Stimulated activated CD8-positive, alpha-beta memory T cell treated with anti-CD3 and anti-CD28 coated beads, Interleukin-15, amount 100 ng/mL, for 24 hours (primary cell): Measurements from ENCODE around the gene KRI1.

Experiments used
- DNase-seq: peaks from one replicate; pipeline ENCODE4 v3.0.0-alpha.2; 2020; ENCODE audit warnings: low read depth

KRI1 gene

DNA sequence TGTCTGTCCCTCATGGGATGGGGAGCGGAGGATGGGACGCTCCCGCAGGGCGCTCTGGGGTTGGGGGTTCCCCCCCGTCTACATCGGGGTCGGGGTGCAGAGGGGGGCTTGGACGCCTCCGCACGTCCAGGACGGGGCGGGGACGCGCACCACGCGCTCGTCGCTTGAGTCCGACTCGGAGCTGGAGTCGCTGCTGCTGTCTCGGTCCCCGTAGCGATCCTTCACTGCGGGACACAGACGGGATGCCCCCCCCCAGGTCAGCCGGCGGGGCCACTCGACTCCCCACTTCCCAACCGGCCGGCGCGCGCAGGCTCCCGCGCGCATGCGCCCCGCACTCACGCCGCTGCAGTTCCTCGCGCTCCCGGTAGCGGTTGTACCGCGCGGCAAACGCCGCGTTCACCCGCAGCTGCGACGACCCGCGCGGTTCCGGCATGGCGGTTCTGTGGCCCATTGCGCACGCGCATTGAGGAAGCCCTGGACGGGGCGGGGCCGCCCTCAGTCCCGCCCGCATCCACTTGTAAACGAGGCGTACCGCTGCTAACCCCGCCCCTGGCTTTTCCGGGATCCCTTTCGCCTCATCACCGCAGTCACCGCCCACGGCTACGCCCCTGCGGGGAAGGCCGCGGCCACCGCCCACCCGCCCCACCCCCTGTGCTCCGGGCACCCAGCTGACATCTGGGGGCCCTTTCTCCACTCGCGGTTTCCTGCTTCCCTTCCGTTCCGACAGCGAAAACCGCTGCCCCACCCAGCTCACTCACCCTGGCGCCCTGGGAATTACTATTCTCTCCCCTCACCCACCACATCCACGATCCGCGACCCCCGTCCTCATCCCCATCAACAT lies at the start of gene KRI1:
TSS of gene KRI1 (minus strand) at position 444 of the 841 bp plus-strand sequence. CDS start at position 433, 11 bp downstream.
- DNase-seq, result peak; percentile 96

- no peak for DNase-seq
These were observed 46.8 kb upstream of the KRI1 start for GRCh38 chr19:10612499-10613119.

DNA sequence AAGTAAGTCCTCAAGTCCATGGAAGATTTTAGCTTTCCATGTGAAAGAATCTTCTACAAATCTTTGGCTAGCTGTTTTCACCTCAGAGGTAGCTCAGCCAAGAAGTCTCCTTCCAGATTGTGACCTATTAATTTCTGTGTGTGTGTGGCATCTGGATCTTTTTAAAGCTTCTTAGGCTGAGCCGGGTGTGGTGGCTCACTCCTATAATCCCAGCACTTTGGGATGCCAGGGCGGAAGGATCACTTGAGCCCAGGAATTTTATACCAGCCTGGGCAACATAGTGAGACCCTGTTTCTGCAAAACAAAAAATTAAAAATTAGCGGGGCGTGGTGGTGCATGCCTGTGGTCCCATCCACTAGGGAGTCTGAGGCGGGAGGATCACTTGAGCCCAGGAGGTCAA lies 46.1 kb upstream of the KRI1 start:
- DNase-seq, result no peak

DNA sequence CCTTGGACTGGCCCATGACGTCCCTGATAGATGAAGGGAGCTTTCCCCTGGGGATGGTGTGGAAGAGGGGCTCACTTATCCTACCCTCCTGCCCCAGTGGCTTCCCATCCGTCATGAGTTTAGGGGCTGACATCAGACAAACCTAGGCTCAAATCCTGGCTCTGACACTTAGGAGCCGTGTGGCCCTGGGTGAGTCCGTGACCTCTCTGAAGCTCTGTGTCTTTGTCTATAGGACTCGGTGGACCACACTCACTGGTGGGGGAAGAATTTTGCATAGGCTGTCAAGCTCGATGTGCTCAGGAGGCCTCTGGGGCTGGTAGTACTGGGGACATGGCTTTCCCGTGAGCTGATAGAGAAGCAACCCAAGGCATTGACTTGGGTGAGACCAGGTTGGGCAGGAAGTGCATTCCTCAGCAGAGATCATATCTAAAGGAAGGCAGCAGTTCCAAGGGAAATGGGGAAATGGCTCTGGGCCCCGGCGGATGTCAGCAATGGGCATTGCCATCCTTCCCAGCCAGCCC lies 38.7 kb upstream of the KRI1 start:
- DNase-seq, result no peak

DNA sequence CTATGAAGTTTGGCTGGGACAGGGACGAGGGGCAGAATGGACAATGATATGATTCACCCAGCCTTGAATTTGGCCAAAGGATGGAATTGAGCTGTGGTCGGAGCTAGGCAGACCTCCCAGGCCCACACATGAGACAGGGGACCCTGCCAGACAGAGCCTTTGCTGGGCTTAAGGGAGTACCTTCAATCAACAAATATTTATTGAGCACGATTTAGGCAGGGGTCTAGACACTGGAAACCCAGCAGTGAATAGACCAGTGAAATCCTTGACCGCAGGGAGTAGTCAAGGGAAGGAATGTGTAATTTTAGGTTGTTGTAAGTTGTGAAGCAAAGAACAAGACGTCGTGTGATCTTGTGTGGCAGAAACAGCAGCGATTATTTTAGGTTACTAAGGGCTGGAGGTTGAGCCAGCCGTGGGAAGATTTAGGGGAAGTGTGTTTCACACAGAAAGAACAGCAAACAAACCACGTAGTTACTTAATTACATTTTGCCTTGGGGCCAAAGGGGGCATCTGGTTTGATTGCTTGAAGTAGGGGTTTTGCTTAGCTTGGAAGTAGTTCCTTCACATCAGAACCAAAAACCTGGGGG lies 38.2 kb upstream of the KRI1 start:
- DNase-seq, result no peak

GRCh38 chr19:10603084-10603872 lies 37.5 kb upstream of the KRI1 start:
- no peak for DNase-seq

GRCh38 chr19:10602330-10603083 lies 36.7 kb upstream of the KRI1 start:
- peak; percentile 87 for DNase-seq

DNA sequence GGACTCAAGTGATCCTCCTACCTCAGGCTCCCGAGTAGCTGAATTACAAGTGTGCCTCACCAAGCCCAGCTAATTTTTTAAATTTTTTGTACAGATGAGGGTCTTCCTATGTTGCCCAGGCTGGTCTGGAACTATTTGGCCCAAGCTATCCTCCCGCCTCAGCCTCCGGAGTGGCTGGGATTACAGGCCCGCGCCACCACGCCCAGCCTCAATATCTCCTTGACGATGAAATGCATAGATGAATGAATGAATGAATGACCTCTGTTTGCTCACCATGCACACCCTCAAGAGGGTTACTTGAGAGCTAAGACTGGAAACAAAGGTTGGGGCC lies 36.2 kb upstream of the KRI1 start:
- no peak for DNase-seq

GRCh38 chr19:10600149-10600548 lies 34.3 kb upstream of the KRI1 start:
- DNase-seq, result no peak

DNA sequence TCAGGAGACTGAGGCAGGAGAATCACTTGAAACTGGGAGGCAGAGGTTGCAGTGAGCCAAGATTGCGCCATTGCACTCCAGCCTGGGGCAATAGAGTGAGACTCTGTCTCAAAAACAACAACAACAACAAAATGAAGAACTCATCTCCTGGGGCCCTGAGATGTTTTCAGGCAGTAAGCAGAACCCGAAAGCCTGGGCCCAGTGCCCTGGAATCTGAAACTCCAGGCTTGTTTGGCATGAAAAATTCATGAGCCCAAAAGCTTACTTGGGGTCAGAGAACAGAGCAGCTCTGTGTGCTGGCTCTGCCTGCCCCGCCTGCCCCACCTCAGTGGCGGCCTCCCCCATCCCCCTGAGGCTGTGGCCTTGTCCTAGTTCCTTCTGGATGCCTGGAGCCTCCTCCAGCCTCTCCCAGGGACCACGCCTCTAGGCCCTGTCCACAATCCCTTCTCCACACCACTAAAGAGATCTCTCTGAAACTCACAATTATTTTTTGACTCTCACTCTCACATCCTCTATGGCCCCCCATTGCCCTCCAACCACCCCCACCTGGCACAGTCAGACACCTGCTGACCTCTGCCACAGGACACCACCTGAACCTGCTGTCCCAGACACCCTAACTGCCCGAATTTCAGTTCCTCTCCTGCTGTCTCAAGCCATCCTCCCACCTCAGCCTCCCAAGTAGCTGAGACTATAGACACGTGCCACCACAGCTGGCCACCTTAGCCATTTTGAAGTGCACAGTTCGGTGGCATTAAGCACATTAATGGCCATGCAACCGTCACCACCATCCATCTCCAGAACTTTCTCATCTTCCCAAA lies 28.2 kb upstream of the KRI1 start:
- no peak for DNase-seq

GRCh38 chr19:10593148-10593547 lies 27.3 kb upstream of the KRI1 start:
- no peak for DNase-seq

DNA sequence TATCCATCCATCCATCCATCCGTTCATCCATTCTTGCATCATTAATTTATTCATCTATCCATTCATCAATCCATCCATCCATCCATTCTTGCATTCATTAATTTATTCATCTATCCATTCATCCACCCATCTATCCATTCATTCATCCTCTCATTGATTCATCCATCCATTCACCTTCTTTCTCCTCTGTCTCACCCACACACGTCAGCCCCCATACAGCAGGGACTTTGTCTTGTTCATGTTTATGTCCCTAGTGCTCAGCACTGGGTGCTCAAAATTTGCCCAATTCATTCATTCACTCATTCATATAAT lies 22.0 kb upstream of the KRI1 start:
- no peak for DNase-seq

DNA sequence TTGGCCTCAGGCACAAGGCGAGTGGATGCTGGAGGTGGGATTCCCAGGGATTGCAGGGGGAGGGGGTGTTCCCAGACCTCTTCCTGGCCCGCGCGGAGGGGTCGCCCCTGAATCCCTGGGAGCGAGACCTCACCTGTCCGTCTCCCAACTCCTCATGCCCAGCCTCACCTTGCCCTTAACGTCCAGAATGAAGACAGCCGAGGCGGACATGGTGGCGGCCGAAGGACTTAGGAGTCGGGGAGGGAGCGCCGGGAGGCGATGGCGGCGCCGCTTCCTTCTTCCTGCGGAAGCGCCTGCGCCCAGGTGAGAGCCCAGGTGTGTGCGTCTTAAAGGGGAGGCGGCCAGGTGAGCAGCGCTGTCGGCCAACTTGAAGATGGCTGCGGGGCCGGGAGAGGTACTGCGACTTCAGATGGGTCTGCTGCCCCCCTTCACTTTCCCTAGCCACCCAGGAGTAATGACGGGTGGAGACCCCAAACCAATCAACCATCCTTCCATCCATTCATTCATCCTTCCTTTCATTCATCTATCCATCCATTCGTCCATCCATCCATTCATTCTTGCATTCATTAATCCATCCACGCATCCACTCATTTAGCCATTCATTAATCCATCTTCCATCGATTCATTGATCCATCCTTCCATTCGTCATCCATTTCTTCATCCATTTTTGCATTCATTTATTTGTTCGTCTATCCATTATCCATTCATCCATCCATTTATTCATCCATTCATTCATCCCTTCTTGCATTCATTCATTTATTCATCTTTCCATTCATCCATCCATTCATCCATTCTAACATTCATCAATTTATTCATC lies 21.4 kb upstream of the KRI1 start, which contains the start of gene AP1M2:
TSS of gene AP1M2 (minus strand) at position 291 of the 817 bp plus-strand sequence. CDS start at position 210, 81 bp downstream.
- no peak for DNase-seq

DNA sequence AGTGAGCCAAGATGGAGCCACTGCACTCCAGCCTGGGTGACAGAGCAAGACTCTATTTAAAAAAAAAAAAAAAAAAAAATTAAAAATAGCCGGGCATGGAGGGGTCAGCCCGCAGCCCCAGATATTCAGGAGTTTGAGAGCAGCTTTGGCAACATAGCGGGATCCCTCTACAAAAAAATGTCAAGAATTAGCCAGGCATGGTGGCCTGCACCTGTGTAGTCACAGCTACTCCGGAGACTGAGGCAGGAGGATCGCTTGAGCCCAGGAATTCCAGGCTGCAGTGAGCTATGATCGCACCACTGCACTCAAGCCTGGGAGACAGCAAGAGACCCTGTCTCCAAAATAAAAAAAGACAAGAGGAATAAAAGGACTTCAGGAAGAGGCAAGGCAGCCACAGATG lies 20.6 kb upstream of the KRI1 start:
- DNase-seq, result no peak

DNA sequence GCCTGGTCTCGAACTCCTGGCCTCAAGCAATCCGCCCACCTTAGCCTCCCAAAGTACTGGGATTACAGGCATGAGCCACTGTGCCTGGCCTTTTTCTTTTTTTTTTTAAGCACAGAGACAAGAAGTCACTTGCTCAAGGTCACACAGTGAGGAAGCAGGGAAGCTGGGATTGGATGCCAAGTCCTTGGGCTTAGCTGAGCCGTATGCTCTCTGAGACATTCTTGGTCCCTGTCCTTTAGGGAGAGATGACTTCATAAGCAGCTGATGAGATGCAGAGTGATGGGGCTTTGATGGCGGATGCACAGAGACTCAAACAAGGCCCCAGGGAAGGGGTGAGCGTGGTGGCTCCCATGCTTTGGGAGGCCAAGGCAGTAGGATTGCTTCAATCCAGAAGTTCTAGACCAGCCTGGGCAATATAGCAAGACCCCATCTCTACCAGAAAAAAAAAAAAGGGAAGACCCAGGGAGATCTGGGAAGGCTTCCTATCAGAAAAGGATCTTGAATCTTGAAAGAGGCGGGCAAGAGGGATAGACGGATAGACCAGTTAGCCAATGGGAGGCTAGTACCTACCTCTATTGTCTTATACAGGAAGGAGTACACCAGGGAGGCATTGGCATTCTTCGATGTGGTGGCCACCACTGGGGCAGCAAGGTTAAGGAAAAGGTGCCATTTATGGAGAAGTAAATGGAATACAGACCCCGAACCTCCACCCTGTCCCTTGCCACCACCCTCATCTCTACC lies 17.4 kb upstream of the KRI1 start:
- no peak for DNase-seq

GRCh38 chr19:10582091-10582490 lies 16.3 kb upstream of the KRI1 start:
- DNase-seq, result no peak

DNA sequence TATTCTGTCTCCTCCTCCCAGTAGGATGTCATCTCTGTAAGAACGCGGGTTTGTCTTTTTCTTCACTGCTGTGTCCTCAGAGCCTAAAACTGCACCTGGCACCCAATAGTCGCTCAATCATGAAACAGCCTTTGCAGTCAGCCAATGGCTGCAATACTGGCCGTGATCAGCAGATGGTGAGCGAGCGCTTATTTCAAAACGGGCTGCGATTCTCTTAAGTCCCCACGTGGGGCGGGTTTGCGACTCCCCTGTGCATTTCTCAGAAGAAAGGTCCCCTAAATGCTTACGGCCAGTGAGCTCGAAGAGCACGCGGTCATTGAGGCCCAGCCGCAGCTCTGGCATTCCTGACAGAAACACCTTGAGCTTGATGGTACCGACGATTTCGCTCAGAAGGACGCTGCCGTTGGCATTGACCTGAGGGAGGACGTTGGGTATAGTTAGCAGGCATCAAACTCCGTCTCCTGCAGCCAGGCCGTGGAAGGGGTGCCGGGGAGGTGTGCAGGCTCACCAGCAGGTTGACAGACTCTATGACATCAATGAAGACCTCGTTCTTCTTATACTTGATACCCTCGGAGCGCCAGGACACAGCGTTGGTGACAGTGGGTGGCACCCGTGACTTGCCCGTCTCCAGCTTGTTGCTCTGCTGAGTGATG lies 15.3 kb upstream of the KRI1 start:
- peak; percentile 69 for DNase-seq

DNA sequence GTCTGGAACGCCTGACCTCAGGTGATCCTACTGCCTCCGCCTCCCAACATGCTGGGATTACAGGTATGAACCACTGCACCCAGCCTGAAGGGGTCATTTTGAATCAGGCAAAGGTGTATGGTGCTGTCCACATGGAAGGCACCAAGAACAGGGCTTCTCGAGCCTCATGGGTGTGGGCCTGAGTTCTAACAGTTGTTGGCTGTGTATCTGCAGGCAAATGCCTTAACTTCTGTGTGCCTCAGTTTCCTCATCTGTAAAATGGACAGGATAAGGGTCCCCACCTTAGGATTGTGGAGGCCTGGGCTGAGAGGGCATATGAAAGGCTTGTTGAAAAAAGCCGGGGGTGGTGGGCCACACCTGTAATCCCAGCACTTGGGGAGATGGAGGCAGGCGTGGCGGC lies 12.1 kb upstream of the KRI1 start:
- DNase-seq, result no peak
